NCI-H69 (cell line): Measurements from ENCODE around the gene PAM.
A peak's percentile ranks its signal among the peaks of the same experiment; 100 is the strongest.

Source experiments
- DNase-seq: peaks from one replicate; lab custom pipeline; 2025; lab: John Stamatoyannopoulos, UW

The PAM gene

GRCh38 chr5:102860035-102860434, 104.9 kb downstream of the PAM start:
- DNase-seq = no peak

DNA sequence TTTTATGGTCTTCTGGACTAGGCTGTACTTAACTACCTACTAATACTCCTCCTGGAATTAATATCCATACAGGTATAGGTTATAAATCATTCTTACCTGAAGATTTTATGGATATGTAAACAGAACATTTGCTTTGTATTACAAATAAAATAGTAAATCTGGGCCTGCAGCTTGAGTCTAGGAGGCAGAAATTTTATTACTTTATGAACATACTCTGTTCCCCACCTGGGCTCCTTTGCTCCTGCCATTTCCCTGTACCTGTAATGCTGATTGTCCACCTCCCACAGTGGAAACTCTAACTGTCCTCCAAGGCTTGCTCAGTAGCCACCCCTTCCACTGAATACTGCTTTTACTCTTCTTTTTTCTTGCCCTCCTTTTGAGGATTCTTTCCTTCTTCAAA, 108.0 kb downstream of the PAM start:
- peak; percentile 91 for DNase-seq

DNA sequence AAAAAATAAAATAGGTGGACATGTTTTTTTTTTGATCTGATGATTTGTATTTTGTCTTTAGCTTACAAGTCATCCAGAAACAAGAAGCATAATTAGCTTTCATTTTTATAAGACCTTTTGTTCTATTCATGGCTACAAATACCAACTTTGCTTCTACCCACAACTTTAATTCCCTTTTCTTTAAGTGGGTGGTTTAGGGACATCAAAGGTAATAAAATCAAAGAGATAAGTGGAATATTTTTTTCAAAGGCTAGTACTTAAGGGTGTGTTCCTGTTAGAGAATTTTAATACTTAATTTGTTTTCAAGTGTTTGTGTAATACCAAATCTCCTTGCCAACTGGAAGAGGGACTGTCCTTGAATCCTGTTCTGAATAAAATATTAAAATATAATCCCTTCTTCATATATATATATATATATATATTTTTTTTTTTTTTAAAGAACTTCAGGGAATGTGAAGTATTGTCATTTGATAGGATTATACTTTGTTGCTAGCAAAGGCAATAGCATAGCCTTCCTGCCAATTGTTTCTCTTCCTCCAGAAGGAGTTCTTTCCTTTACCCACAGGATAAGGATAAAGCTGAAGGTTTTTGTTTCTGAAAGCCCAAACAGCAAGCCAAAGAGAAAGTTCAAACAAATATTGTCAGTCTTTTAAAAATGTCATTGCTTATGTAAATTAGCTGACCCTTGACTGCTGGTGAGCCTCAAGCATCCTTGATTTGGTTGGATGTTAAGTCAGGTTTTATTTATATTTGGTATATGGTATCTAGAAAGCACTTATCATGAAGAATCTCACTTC, 108.9 kb downstream of the PAM start:
- DNase-seq = peak; percentile 59

DNA sequence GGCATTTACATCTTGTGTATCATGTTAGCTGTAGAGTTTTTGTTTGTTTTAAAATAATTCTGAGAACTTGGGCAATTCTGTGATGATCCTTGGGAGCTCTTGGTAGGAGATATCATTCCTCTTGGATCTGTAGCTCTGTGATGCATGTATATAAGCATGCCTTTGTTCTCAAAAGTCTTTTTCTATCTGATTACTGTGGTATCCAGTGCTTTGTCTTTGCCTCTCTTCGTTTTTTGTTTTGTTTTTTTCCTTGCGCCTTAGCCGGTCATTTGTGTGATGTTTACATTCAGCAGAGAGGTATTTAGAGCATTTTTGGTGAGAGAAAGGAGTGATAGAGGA, 110.0 kb downstream of the PAM start:
- DNase-seq = no peak

DNA sequence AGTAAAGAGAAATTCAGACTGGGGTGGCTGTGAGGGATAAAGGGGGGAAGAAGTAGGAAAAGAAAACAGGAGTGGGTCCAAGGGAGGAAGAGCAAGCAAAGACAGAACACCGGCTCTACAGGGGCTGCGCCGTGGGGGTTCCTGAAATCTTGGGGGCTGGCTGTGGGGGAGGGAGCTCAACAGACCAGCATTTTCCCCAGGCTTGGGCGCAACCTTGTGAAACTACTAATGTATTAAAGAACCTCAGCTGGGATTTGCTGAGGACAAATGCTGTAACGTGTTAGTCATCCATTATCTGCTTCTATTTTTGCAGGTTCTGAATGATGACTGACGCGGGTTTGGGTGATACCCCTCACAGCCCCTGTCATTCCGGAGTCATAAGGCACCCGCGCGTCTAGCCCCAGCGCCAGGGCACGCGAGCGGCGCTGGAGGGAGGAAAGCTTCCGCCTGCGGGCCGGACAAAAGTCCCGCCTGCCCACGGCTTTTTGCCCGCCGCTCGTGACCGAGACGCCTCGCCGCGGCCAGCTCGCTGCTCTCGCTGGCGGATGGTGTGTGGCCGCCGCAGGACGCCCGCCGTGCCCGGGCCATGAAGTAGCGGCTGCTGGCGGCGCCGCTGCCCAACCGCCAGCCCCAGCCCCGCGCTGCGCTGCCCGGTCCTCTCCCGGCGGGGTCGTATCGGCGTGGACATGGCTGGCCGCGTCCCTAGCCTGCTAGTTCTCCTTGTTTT, 110.6 kb downstream of the PAM start:
- DNase-seq = peak; percentile 95

GRCh38 chr5:102866237-102866600, 111.1 kb downstream of the PAM start:
- DNase-seq = no peak

DNA sequence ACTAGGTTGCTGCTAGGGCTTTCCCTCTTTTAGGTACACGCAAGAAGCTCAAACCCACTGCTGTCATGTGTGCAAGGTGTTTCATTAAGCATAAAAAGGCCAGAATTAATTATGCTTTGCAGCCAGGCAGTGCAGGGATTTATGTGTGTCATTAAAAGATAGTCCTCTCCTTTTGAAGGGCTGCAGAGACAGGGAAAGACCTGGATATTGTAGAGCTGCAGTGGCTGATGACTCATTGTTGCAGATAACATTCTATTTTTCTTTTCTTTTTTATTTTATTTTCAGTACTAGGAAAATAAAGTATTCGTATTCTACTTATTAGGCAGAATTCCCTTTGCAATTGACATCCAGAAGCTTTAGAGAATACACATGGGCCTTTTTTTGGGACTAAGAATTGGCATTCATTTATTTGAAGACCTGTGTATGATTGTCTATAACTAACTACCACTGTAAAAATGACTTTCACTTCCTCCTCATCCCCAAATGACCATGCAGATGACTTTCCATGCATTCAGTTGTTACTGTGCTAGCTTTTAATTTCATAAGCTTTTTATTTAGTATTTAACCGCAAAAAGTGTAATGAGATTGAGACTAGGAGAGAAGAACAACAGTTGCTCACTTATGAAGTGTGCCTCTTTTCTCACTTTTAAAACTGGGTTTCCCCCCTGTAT, 113.0 kb downstream of the PAM start:
- DNase-seq = peak; percentile 84

- DNase-seq = no peak
Observed at GRCh38 chr5:102869230-102869629, 114.1 kb downstream of the PAM start.

- no peak for DNase-seq
Observed at GRCh38 chr5:102873379-102873932, 118.4 kb downstream of the PAM start.

DNA sequence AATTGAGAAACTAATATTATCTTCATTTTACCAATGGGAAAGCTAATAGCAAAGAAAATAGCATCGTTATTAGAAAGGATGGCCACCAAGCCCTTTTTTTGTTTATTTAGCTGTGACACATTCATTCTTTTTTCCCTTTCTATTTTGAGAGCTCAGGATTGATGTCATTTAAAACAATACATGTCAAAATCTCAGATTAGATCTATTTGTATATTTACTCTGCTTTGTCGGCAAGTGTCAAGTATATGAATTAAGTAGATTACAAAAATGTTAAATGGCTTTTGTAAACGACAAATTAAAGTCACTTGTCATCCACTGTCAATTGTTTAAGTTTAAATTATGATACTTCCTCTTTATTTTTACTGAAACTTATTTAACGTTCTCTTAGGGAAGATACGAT, 118.9 kb downstream of the PAM start:
- no peak for DNase-seq

- DNase-seq = peak; percentile 40
Observed at GRCh38 chr5:102875721-102876123, 120.6 kb downstream of the PAM start.

- peak; percentile 53 for DNase-seq
Observed at GRCh38 chr5:102876610-102877009, 121.5 kb downstream of the PAM start.

GRCh38 chr5:102879741-102880140, 124.6 kb downstream of the PAM start:
- no peak for DNase-seq

GRCh38 chr5:102886586-102886985, 131.5 kb downstream of the PAM start:
- DNase-seq = peak; percentile 65

DNA sequence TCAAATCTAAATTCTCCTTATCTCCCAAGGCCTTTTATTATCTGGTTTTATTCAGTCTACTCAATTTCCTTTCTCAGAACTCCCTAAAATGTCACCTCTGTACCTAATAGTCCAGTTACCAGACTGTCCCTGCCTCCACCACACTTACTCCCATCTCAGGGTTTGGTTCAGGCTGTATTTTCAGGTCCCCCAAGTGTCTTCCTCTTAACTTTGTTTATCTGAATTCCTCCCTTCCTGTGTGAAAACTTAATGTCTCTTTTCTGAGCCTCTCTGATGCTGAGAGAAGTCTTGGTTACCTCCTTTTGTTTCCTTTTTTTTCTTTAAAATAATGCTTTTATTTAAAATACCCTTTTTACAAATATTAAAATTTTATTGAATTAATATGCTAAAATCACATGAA, 133.4 kb downstream of the PAM start:
- no peak for DNase-seq

DNA sequence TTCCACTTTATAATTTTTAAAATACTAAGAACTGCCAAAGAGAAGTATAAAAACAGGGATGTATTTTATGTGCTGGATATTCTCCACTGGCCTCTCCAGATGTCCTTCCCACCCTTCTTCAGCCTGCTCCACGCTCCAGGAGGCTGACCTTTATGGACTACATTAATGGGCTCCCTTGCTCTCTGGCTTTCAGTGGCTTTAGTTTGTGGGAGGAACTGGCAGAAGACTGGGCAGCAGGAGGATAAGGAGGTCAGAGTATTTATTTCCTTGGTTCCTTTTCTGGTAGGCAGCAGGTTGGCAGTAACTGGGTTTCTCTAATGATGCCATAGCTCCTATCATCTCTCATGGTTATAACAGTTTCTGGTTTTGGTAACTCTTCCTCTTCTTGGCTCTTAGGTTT, 133.9 kb downstream of the PAM start:
- peak; percentile 37 for DNase-seq

DNA sequence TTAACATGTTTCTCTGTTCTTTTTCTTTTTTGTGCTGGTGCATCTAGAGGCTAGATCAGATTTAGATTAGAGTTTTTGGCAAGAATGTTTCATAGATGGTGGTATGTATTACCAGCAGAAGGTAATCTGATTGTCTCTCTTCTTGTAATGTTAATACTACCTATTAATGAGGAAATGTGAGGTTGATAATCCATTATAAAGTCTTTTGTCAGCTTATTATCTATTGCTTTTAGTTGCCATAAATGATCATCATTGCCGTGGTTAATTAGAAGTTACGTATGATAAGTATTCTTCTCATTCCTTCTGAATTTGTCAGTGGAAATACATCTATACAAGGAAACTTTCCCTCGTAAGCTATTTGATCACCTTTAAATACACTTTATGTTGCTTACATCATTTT, 135.0 kb downstream of the PAM start:
- DNase-seq = no peak

DNA sequence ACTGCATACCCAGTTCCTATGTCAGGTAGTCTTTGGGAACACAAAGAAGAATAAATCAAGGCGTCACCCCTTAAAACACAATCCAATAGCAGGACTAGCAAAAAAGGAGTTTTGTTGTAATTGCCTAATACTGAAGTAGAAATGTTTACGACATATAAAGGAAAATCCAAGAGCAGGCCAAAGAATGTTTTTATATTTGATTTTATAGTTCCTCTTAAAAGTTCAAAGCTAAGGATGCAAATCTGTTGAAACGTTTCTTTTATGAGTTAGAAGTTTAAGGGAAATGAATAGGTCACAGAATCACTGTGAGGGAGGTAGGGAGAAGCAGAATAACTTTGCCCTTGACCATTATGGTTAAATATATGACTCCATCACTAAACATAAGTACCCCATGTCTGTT, 136.1 kb downstream of the PAM start:
- no peak for DNase-seq

- DNase-seq = no peak
Observed at GRCh38 chr5:102893942-102894341, 138.8 kb downstream of the PAM start.

GRCh38 chr5:102895234-102895633, 140.1 kb downstream of the PAM start:
- no peak for DNase-seq

- no peak for DNase-seq
Observed at GRCh38 chr5:102895976-102896375, 140.9 kb downstream of the PAM start.

- DNase-seq = peak; percentile 90
Observed at GRCh38 chr5:102901424-102902134, 146.5 kb downstream of the PAM start.
